ENCODE measurements around the gene KCNK16. TPM values are rescaled to one million over a fixed set of nuclear protein-coding genes. Genes with fewer than 3 reads are reported as not detected.

Gene KCNK16
- total and polyA plus RNA-seq, 2 donors (not counting 1 experiment from before 2014, with no cell fraction given) = not detected

GRCh38 chr6:39347206-39347605, 24.7 kb upstream of the KCNK16 start:
- no peaks in the 10 kb centered on the region for H3K36me3 ChIP-seq (ENCODE audit: control insufficient read depth, insufficient read depth, low read length)
- no peak overlapping the region for H3K4me3 ChIP-seq (replicated peaks in 1 of 4; ENCODE audit: control extremely low read depth in 1 of 4, insufficient read depth in 1 of 4, low read depth in 3 of 4, low read length in 4 of 4)
- H3K4me2 ChIP-seq (ENCODE audit: extremely low read depth, insufficient read depth, low read length) = no peak overlapping the region
- no peaks in the 10 kb centered on the region for H4K20me1 ChIP-seq (ENCODE audit: control insufficient read depth, extremely low read depth, insufficient read depth, low read length)
- H3K27ac ChIP-seq (ENCODE audit: insufficient read depth, low read length) = no peak overlapping the region
- no peak overlapping the region for H2AFZ ChIP-seq (ENCODE audit: low read length)
- no peaks in the 10 kb centered on the region for H3K4me1 ChIP-seq (ENCODE audit: control insufficient read depth, extremely low read depth, insufficient read depth, low read length)
- no peak overlapping the region for H3K9ac ChIP-seq (ENCODE audit: insufficient read depth, low read length)
- H3K9me3 ChIP-seq (ENCODE audit: control insufficient read depth, insufficient read depth, low read depth, low read length) = no peaks in the 10 kb centered on the region
- no peaks in the 10 kb centered on the region for H3K79me2 ChIP-seq (ENCODE audit: control insufficient read depth, insufficient read depth, low read length)
- DNase-seq (ENCODE audit: low read depth in 2 of 2) = no peak
- TF ChIP-seq, protein P1, sequence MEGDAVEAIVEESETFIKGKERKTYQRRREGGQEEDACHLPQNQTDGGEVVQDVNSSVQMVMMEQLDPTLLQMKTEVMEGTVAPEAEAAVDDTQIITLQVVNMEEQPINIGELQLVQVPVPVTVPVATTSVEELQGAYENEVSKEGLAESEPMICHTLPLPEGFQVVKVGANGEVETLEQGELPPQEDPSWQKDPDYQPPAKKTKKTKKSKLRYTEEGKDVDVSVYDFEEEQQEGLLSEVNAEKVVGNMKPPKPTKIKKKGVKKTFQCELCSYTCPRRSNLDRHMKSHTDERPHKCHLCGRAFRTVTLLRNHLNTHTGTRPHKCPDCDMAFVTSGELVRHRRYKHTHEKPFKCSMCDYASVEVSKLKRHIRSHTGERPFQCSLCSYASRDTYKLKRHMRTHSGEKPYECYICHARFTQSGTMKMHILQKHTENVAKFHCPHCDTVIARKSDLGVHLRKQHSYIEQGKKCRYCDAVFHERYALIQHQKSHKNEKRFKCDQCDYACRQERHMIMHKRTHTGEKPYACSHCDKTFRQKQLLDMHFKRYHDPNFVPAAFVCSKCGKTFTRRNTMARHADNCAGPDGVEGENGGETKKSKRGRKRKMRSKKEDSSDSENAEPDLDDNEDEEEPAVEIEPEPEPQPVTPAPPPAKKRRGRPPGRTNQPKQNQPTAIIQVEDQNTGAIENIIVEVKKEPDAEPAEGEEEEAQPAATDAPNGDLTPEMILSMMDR (conservative IDR thresholded peaks at IDR 0.05 in 1 of 2, IDR thresholded peaks at IDR 0.05 in 1 of 2; ENCODE audit: low read depth in 1 of 2, low read length in 2 of 2) = no peak
- no peak for TF ChIP-seq EZH2 (IDR thresholded peaks at IDR 0.05; ENCODE audit: low read length, missing control alignments)
- no peaks in the 10 kb centered on the region for H3K27me3 ChIP-seq (ENCODE audit: control insufficient read depth, insufficient read depth, low read length)

DNA sequence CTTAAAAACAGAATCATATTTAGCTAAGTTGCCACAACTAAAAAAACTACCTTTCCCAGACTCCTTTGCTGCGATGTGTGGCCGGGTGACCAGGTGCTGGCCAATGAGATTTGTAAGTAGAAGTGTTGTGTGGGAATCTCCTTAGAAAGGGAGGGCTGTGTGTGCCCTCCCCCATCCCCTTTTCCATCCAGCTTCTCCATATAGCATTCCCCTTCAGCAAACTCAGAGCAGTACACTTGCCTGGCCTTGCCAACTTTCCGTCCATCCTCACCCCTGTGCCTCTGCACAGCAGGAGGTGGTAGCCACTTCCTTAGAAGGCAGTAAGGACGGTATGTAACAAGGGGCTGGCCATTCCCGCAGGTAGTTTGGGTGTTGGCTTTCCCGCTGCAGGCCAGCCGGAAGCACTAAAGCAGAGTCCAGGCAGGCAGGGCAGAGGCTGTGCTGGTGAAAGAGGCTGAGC, 22.3 kb upstream of the KCNK16 start:
- H4K20me1 ChIP-seq (ENCODE audit: control insufficient read depth, extremely low read depth, insufficient read depth, low read length) = no peaks in the 10 kb centered on the region
- H3K27me3 ChIP-seq (ENCODE audit: control insufficient read depth, insufficient read depth, low read length) = no peaks in the 10 kb centered on the region
- no peak overlapping the region for H3K4me3 ChIP-seq (replicated peaks in 1 of 4; ENCODE audit: control extremely low read depth in 1 of 4, insufficient read depth in 1 of 4, low read depth in 3 of 4, low read length in 4 of 4)
- TF ChIP-seq, protein P1 (conservative IDR thresholded peaks at IDR 0.05 in 1 of 2, IDR thresholded peaks at IDR 0.05 in 1 of 2; ENCODE audit: low read depth in 1 of 2, low read length in 2 of 2) = no peak
- TF ChIP-seq EZH2 (IDR thresholded peaks at IDR 0.05; ENCODE audit: low read length, missing control alignments) = no peak
- H3K36me3 ChIP-seq (ENCODE audit: control insufficient read depth, insufficient read depth, low read length) = no peaks in the 10 kb centered on the region
- no peaks in the 10 kb centered on the region for H3K79me2 ChIP-seq (ENCODE audit: control insufficient read depth, insufficient read depth, low read length)
- no peak for DNase-seq (ENCODE audit: low read depth in 2 of 2)
- no peaks in the 10 kb centered on the region for H3K9me3 ChIP-seq (ENCODE audit: control insufficient read depth, insufficient read depth, low read depth, low read length)
- no peak overlapping the region for H3K4me2 ChIP-seq (ENCODE audit: extremely low read depth, insufficient read depth, low read length)
- no peak overlapping the region for H3K9ac ChIP-seq (ENCODE audit: insufficient read depth, low read length)
- no peaks in the 10 kb centered on the region for H3K4me1 ChIP-seq (ENCODE audit: control insufficient read depth, extremely low read depth, insufficient read depth, low read length)
- H2AFZ ChIP-seq (ENCODE audit: low read length) = no peak overlapping the region
- no peak overlapping the region for H3K27ac ChIP-seq (ENCODE audit: insufficient read depth, low read length)

DNA sequence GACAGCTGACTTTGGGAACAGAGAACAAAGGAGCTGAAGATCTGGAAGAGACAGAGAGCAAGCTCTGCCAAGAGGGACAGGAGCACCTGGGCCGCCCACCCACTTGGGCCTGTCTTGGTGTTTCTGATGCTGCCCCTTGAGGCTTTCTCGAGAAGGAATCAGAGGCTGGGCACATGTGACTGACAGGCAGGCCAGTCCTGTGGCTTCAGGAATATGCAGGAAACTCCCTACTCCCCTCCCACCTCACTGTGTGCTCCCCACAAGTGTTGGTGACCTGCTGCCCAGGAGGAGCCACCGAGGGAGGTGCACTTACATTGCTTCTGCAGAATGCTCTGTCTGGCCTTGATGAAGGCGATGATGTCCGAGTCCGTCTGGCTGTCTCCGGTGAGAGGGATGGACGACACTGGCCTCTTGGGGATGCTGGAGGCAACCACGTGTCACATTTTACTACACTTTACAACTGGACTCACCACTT, 20.9 kb upstream of the KCNK16 start:
- H3K9me3 ChIP-seq (ENCODE audit: control insufficient read depth, insufficient read depth, low read depth, low read length) = no peaks in the 10 kb centered on the region
- no peak overlapping the region for H2AFZ ChIP-seq (ENCODE audit: low read length)
- no peaks in the 10 kb centered on the region for H3K4me1 ChIP-seq (ENCODE audit: control insufficient read depth, extremely low read depth, insufficient read depth, low read length)
- no peak for DNase-seq (ENCODE audit: low read depth in 2 of 2)
- no peak overlapping the region for H3K4me3 ChIP-seq (replicated peaks in 1 of 4; ENCODE audit: control extremely low read depth in 1 of 4, insufficient read depth in 1 of 4, low read depth in 3 of 4, low read length in 4 of 4)
- no peak overlapping the region for H3K27ac ChIP-seq (ENCODE audit: insufficient read depth, low read length)
- no peak for TF ChIP-seq EZH2 (IDR thresholded peaks at IDR 0.05; ENCODE audit: low read length, missing control alignments)
- TF ChIP-seq, protein P1 (conservative IDR thresholded peaks at IDR 0.05 in 1 of 2, IDR thresholded peaks at IDR 0.05 in 1 of 2; ENCODE audit: low read depth in 1 of 2, low read length in 2 of 2) = no peak
- H3K4me2 ChIP-seq (ENCODE audit: extremely low read depth, insufficient read depth, low read length) = no peak overlapping the region
- no peaks in the 10 kb centered on the region for H4K20me1 ChIP-seq (ENCODE audit: control insufficient read depth, extremely low read depth, insufficient read depth, low read length)
- H3K79me2 ChIP-seq (ENCODE audit: control insufficient read depth, insufficient read depth, low read length) = no peaks in the 10 kb centered on the region
- H3K9ac ChIP-seq (ENCODE audit: insufficient read depth, low read length) = no peak overlapping the region
- no peaks in the 10 kb centered on the region for H3K27me3 ChIP-seq (ENCODE audit: control insufficient read depth, insufficient read depth, low read length)
- no peaks in the 10 kb centered on the region for H3K36me3 ChIP-seq (ENCODE audit: control insufficient read depth, insufficient read depth, low read length)

All from fibroblast of lung (primary cell).